MM.1S (cell line): Measurements from ENCODE around the gene DPP9.

ENCODE experiments used
- DNase-seq: peaks from one replicate; pipeline ENCODE4 v3.0.0-alpha.2; 2015
- H2AFZ ChIP-seq: fragments of 300-600 bp; sonication (generic); 2 replicates; pipeline ENCODE4 v1.6.0; 2016; ENCODE audit warnings: antibody characterized with exemption, low read length
- H3F3A ChIP-seq: fragments of 300-600 bp; sonication (generic); 2 replicates; pipeline ENCODE4 v1.6.1; 2016; ENCODE audit warnings: mild to moderate bottlenecking, antibody characterized with exemption, low read length, moderate library complexity, mixed read lengths; ENCODE audit not compliant: insufficient read depth
- H3K27ac ChIP-seq: fragments of 300-600 bp; sonication (generic); 2 replicates; pipeline ENCODE4 v1.5.1; 2016; ENCODE audit warnings: mild to moderate bottlenecking, low read length
- H3K27me3 ChIP-seq: fragments of 300-600 bp; sonication (generic); replicated peaks from 2 replicates; pipeline ENCODE4 v1.6.0; 2016; ENCODE audit warnings: low read length; ENCODE audit not compliant: insufficient read depth
- H3K36me3 ChIP-seq: fragments of 300-600 bp; sonication (generic); replicated peaks from 2 replicates; pipeline ENCODE4 v1.6.1; 2016; ENCODE audit warnings: mild to moderate bottlenecking, low read length, mixed read lengths; ENCODE audit not compliant: insufficient read depth
- H3K4me1 ChIP-seq: fragments of 300-600 bp; sonication (generic); 2 replicates; pipeline ENCODE4 v1.6.1; 2016; ENCODE audit warnings: low read length, mixed read lengths
- H3K4me2 ChIP-seq: fragments of 300-600 bp; sonication (generic); 2 replicates; pipeline ENCODE4 v1.6.0; 2016; ENCODE audit warnings: low read depth, low read length
- H3K4me3 ChIP-seq: fragments of 300-600 bp; sonication (generic); 2 replicates; pipeline ENCODE4 v1.5.1; 2016; ENCODE audit warnings: low read length, mixed read lengths
- H3K79me2 ChIP-seq: fragments of 300-600 bp; sonication (generic); 2 replicates; pipeline ENCODE4 v1.6.1; 2016; ENCODE audit warnings: mixed run types, low read length, mixed read lengths
- H3K9ac ChIP-seq: fragments of 300-600 bp; sonication (generic); 2 replicates; pipeline ENCODE4 v1.6.1; 2016; ENCODE audit warnings: low read length, mixed read lengths
- H3K9me2 ChIP-seq: fragments of 300-600 bp; sonication (generic); replicated peaks from 2 replicates; pipeline ENCODE4 v1.6.1; 2016; ENCODE audit warnings: mild to moderate bottlenecking, low read length, mixed read lengths; ENCODE audit not compliant: insufficient read depth
- H3K9me3 ChIP-seq: fragments of 300-600 bp; sonication (generic); replicated peaks from 2 replicates; pipeline ENCODE4 v1.6.1; 2016; ENCODE audit warnings: mild to moderate bottlenecking, low read length, mixed read lengths; ENCODE audit not compliant: insufficient read depth
- H4K20me1 ChIP-seq: fragments of 300-600 bp; sonication (generic); 2 replicates; pipeline ENCODE4 v1.6.1; 2016; ENCODE audit warnings: mild to moderate bottlenecking, low read length, moderate library complexity, mixed read lengths; ENCODE audit not compliant: insufficient read depth
- CTCF ChIP-seq: fragments of 300-600 bp; sonication (generic); IDR thresholded peaks from 2 replicates; pipeline ENCODE4 v1.5.1; 2016; ENCODE audit warnings: antibody characterized with exemption, low read length, mixed read lengths
- EZH2 ChIP-seq: fragments of 300-600 bp; sonication (generic); optimal IDR thresholded peaks from 2 replicates; pipeline ENCODE3; 2017; ENCODE audit warnings: low read depth, mild to moderate bottlenecking, antibody characterized with exemption, low read length, mixed read lengths
- EZH2phosphoT487 ChIP-seq: fragments of 300-600 bp; sonication (generic); IDR thresholded peaks from 2 replicates; pipeline ENCODE4 v1.6.1; 2018; ENCODE audit warnings: antibody characterized with exemption, low read length

The DPP9 gene

GRCh38 chr19:4657835-4658234 lies 65.8 kb downstream of the DPP9 start:
- Histone ChIP-seq H3K4me3 (no peak overlapping the region), H3K27me3 (no peaks in the 10 kb centered on the region), H3K27ac (no peak overlapping the region), H3F3A (peaks cover 6% of the 10 kb centered on the region; the same call in 1 of the 2 replicates), H3K36me3 (0 out of 2 replicates have a peak, but pooled peaks cover 4% of the 10 kb centered on the region), H3K9me2 (no peaks in the 10 kb centered on the region), H3K9me3 (no peaks in the 10 kb centered on the region), H4K20me1 (no peaks in the 10 kb centered on the region), H3K4me1 (no peaks in the 10 kb centered on the region), H2AFZ (no peak overlapping the region), H3K79me2 (no peaks in the 10 kb centered on the region), H3K9ac (no peak overlapping the region), H3K4me2 (no peak overlapping the region)
- no peak for DNase-seq
- TF ChIP-seq CTCF, result no peak

- H4K20me1 ChIP-seq, result no peaks in the 10 kb centered on the region
Observed at GRCh38 chr19:4657262-4657661, 66.4 kb downstream of the DPP9 start.

GRCh38 chr19:4656102-4656501 lies 67.5 kb downstream of the DPP9 start:
- DNase-seq, result no peak
- Histone ChIP-seq H3K27me3 (no peaks in the 10 kb centered on the region), H3F3A (peaks cover 6% of the 10 kb centered on the region; the same call in 1 of the 2 replicates), H3K36me3 (0 out of 2 replicates have a peak, but pooled peaks cover 2% of the 10 kb centered on the region), H4K20me1 (no peaks in the 10 kb centered on the region), H3K4me1 (no peaks in the 10 kb centered on the region), H3K4me2 (no peak overlapping the region), H3K9me2 (no peaks in the 10 kb centered on the region), H2AFZ (no peak overlapping the region), H3K27ac (no peak overlapping the region), H3K9me3 (no peaks in the 10 kb centered on the region), H3K79me2 (no peaks in the 10 kb centered on the region), H3K9ac (no peak overlapping the region), H3K4me3 (no peak overlapping the region)
- no peak for TF ChIP-seq EZH2
- TF ChIP-seq CTCF, result no peak
- TF ChIP-seq EZH2phosphoT487, result no peak

More at GRCh38 chr19:4657262-4657661, 66.4 kb downstream of the DPP9 start:
- Histone ChIP-seq H3K9ac (no peak overlapping the region), H2AFZ (no peak overlapping the region), H3K4me1 (no peaks in the 10 kb centered on the region), H3K4me2 (no peak overlapping the region), H3K27ac (no peak overlapping the region), H3K4me3 (no peak overlapping the region), H3F3A (peaks cover 6% of the 10 kb centered on the region; the same call in 1 of the 2 replicates), H3K27me3 (no peaks in the 10 kb centered on the region), H3K9me2 (no peaks in the 10 kb centered on the region), H3K79me2 (no peaks in the 10 kb centered on the region), H3K9me3 (no peaks in the 10 kb centered on the region), H3K36me3 (0 out of 2 replicates have a peak, but pooled peaks cover 4% of the 10 kb centered on the region)
- no peak for TF ChIP-seq EZH2
- TF ChIP-seq CTCF, result no peak
- TF ChIP-seq EZH2phosphoT487, result no peak
- no peak for DNase-seq
